GM12891 (cell line): ENCODE measurements around the gene TTC23.

ENCODE experiments used
- DNase-seq: peaks from one replicate; pipeline ENCODE4 v3.0.0; 2011; ENCODE audit warnings: low spot score; ENCODE audit not compliant: insufficient read length
- FAIRE-seq: peaks from 2 replicates; lab custom pipeline; 2011; peaks lifted over from hg19 to GRCh38; lab: Jason Lieb, UNC
- PAX5 ChIP-seq: IDR thresholded peaks from 2 replicates; pipeline ENCODE4 v1.6.1; 2011; ENCODE audit warnings: low read length, moderate library complexity, mild to moderate bottlenecking; ENCODE audit not compliant: insufficient read depth, severe bottlenecking
- POLR2A ChIP-seq: IDR thresholded peaks from 2 replicates; pipeline ENCODE4 v1.6.1; 2011; ENCODE audit warnings: low read depth, low read length, control low read depth
- POLR2AphosphoS5 ChIP-seq: IDR thresholded peaks from 2 replicates; pipeline ENCODE4 v1.6.1; 2011; ENCODE audit warnings: low read depth, low read length, control low read depth
- POU2F2 ChIP-seq: IDR thresholded peaks from 2 replicates; pipeline ENCODE4 v1.6.1; 2011; ENCODE audit warnings: low read depth, mild to moderate bottlenecking, control low read depth, low read length, moderate library complexity
- SPI1 ChIP-seq: IDR thresholded peaks from 2 replicates; pipeline ENCODE4 v1.6.1; 2011; ENCODE audit warnings: low read depth, low read length, control low read depth
- TAF1 ChIP-seq: IDR thresholded peaks from 2 replicates; pipeline ENCODE4 v1.6.1; 2011; ENCODE audit warnings: low read depth, low read length, control low read depth

Gene TTC23

GRCh38 chr15:99110581-99111320 is 138.6 kb downstream of the TTC23 start:
- FAIRE-seq (no peak), DNase-seq (no peak)
- no peak for TF ChIP-seq POLR2AphosphoS5
- TF ChIP-seq TAF1, result no peak
- no peak for TF ChIP-seq POLR2A
- no peak for TF ChIP-seq SPI1
- no peak for TF ChIP-seq POU2F2

DNA sequence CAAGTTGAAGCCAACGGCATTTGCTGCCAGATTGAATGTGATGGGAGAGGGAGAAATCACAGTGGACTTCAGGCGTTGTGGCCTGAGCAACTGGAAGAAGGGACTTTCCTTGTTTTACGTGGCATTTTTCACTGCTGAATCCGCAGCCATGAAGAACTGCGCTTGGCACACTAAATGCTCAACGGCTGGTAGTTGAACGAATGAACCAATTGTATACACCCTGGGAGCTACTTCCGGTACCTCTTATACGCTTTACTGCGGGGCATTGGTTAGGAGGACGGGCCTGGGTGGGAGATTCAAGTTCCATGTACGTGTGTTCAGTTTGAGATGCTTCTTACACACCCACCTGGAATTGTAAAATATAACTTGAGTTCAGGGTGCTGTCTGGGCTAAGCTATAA is 139.3 kb downstream of the TTC23 start:
- no peak for DNase-seq
- FAIRE-seq, result no peak
- TF ChIP-seq PAX5, result no peak
- no peak for TF ChIP-seq SPI1
- no peak for TF ChIP-seq POU2F2
- no peak for TF ChIP-seq TAF1
- TF ChIP-seq POLR2A, result no peak
- TF ChIP-seq POLR2AphosphoS5, result no peak

GRCh38 chr15:99109555-99110021 is 139.8 kb downstream of the TTC23 start:
- TF ChIP-seq SPI1 (no peak), POLR2AphosphoS5 (no peak), PAX5 (no peak), TAF1 (no peak), POLR2A (no peak), POU2F2 (no peak)
- no peak for FAIRE-seq
- DNase-seq, result no peak

DNA sequence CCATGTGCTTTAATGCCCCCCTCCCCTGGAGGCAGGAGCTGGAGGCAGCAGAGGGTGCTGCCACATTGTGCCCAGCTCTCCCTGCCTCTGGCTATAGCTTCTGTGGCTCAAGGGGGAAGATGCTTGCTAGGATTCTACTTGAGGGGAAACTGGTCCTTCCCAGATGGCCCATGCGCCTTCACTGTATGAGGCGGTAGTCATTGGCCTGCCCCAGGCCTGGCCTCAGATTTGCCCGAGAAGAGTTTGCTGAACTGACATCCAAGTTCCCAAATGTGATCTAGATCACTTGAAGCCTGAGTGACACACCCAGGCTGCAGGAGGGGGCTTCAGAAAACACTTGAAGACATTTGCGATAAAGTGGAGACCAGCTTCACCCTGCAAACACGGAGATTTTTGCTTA is 140.4 kb downstream of the TTC23 start:
- FAIRE-seq (no peak), DNase-seq (no peak)
- TF ChIP-seq POLR2A (no peak), POLR2AphosphoS5 (no peak), TAF1 (no peak), PAX5 (no peak), SPI1 (no peak), POU2F2 (no peak)

- DNase-seq (no peak), FAIRE-seq (no peak)
- TF ChIP-seq SPI1 (no peak), POU2F2 (no peak), POLR2AphosphoS5 (no peak), PAX5 (no peak), POLR2A (no peak), TAF1 (no peak)
Measured at GRCh38 chr15:99106417-99107220, 142.8 kb downstream of the TTC23 start.

- TF ChIP-seq SPI1, result no peak
- FAIRE-seq, result peak; percentile 73
- peak; percentile 53 for DNase-seq
Measured at GRCh38 chr15:99105514-99106341, 143.7 kb downstream of the TTC23 start.

GRCh38 chr15:99104788-99105513 is 144.4 kb downstream of the TTC23 start, which contains the start of gene SYNM:
TSS of gene SYNM (plus strand) at chr15:99105080. CDS start at chr15:99105200, 120 bp downstream.
- FAIRE-seq (peak; percentile 86), DNase-seq (peak; percentile 81)
- TF ChIP-seq POLR2A (no peak), PAX5 (no peak), POLR2AphosphoS5 (no peak), POU2F2 (no peak), TAF1 (no peak), SPI1 (no peak)

- DNase-seq (no peak), FAIRE-seq (no peak)
- TF ChIP-seq SPI1 (no peak), POLR2AphosphoS5 (no peak), PAX5 (no peak)
Measured at GRCh38 chr15:99103279-99103678, 146.1 kb downstream of the TTC23 start.
